ENCODE measurements around the gene PDCD4. TPM values are rescaled to one million over a fixed set of nuclear protein-coding genes. Genes with fewer than 3 reads are reported as not detected.

PDCD4 gene
- total RNA-seq, 1 experiment from 2014 or later: 133 TPM

- Mint-ChIP-seq H3K36me3 (ENCODE audit: insufficient read depth, unreplicated experiment) (no peaks in the 10 kb centered on the region), H3K27me3 (ENCODE audit: insufficient read depth, unreplicated experiment) (no peaks in the 10 kb centered on the region), H3K4me3 (ENCODE audit: unreplicated experiment) (no peak overlapping the region), H3K27ac (ENCODE audit: low read depth, unreplicated experiment) (no peak overlapping the region), H3K9me3 (ENCODE audit: unreplicated experiment) (no peaks in the 10 kb centered on the region), H3K4me1 (ENCODE audit: insufficient read depth, unreplicated experiment) (peaks cover 14% of the 10 kb centered on the region)
- intact Hi-C loops (cut with micrococcal nuclease): no loop called here
- CTCF ChIA-PET: interaction anchor here (0.6 kb wide), 1 partner anchor 223 kb away, joined by 4 read pairs; no protein-coding TSS in a partner anchor
- no TSS peak for BruUV-seq (replicated peaks)
- DNase-seq (ENCODE audit: unreplicated experiment): no peak
- POLR2A ChIA-PET: interaction anchor here (0.7 kb wide), 1 partner anchor 31 kb away, joined by 3 read pairs; no protein-coding TSS in a partner anchor
- TF ChIP-seq, protein P1, sequence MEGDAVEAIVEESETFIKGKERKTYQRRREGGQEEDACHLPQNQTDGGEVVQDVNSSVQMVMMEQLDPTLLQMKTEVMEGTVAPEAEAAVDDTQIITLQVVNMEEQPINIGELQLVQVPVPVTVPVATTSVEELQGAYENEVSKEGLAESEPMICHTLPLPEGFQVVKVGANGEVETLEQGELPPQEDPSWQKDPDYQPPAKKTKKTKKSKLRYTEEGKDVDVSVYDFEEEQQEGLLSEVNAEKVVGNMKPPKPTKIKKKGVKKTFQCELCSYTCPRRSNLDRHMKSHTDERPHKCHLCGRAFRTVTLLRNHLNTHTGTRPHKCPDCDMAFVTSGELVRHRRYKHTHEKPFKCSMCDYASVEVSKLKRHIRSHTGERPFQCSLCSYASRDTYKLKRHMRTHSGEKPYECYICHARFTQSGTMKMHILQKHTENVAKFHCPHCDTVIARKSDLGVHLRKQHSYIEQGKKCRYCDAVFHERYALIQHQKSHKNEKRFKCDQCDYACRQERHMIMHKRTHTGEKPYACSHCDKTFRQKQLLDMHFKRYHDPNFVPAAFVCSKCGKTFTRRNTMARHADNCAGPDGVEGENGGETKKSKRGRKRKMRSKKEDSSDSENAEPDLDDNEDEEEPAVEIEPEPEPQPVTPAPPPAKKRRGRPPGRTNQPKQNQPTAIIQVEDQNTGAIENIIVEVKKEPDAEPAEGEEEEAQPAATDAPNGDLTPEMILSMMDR (IDR thresholded peaks at IDR 0.05; ENCODE audit: unreplicated experiment): no peak
Measured at GRCh38 chr10:110833234-110833940, 38.3 kb upstream of the PDCD4 start.

GRCh38 chr10:110833941-110834628, 37.6 kb upstream of the PDCD4 start:
- peaks cover 14% of the 10 kb centered on the region for H3K4me1 Mint-ChIP-seq (ENCODE audit: insufficient read depth, unreplicated experiment)

DNA sequence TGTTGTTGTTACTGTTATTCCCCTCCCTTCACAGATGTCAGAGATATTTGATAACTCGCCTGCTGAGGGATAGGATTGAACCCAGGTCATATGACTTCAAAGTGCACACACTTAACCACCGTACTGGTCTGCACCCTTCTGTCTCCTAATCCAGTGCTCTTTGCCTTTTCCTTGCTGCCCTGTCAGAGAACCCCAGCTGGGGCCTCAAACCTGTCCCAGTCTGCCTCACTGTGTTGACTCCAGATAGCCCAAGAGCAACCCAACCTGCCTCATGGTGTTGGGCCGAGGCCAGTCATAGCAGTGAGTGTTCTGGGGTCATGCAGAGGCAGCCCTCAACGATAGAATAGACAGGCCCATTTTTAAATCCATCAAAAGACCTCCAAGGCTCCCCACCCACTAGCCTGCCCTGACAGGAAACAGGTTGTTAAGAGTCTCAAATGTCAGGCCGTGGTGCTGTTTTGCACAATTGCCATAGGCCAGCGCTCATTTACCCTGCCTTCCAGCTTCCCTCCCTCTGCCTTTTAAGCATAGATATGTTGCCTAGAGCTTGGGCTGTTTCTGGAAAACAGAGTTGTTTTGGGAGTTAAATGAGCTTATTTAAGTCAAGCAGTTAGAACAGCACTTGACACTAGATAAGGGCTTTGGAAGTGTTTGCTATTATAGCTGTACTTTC, 37.0 kb upstream of the PDCD4 start:
- ChIA-PET POLR2A (interaction anchor here (0.9 kb wide), 1 partner anchor 37 kb away, joined by 3 read pairs; the partner anchor contains the start of gene PDCD4), CTCF (interaction anchor here (0.6 to 0.9 kb wide), 4 partner anchors 43 to 1684 kb away, joined by 3 to 4 read pairs (median 3); no protein-coding TSS in a partner anchor)
- BruUV-seq (replicated peaks): no TSS peak
- TF ChIP-seq, protein P1 (IDR thresholded peaks at IDR 0.05; ENCODE audit: unreplicated experiment): no peak
- Mint-ChIP-seq H3K9me3 (ENCODE audit: unreplicated experiment) (no peaks in the 10 kb centered on the region), H3K4me1 (ENCODE audit: insufficient read depth, unreplicated experiment) (peaks cover 14% of the 10 kb centered on the region), H3K27ac (ENCODE audit: low read depth, unreplicated experiment) (no peak overlapping the region), H3K27me3 (ENCODE audit: insufficient read depth, unreplicated experiment) (no peaks in the 10 kb centered on the region), H3K4me3 (ENCODE audit: unreplicated experiment) (no peak overlapping the region), H3K36me3 (ENCODE audit: insufficient read depth, unreplicated experiment) (no peaks in the 10 kb centered on the region)
- intact Hi-C loops (cut with micrococcal nuclease): no loop called here
- no peak for DNase-seq (ENCODE audit: unreplicated experiment)

More at GRCh38 chr10:110833941-110834628, 37.6 kb upstream of the PDCD4 start:
- H3K9me3 Mint-ChIP-seq (ENCODE audit: unreplicated experiment): no peaks in the 10 kb centered on the region
- POLR2A ChIA-PET: no interaction called here
- TF ChIP-seq, protein P1 (IDR thresholded peaks at IDR 0.05; ENCODE audit: unreplicated experiment): no peak
- no peak overlapping the region for H3K27ac Mint-ChIP-seq (ENCODE audit: low read depth, unreplicated experiment)
- no peak overlapping the region for H3K4me3 Mint-ChIP-seq (ENCODE audit: unreplicated experiment)
- no peaks in the 10 kb centered on the region for H3K36me3 Mint-ChIP-seq (ENCODE audit: insufficient read depth, unreplicated experiment)
- CTCF ChIA-PET: no interaction called here
- intact Hi-C loops (cut with micrococcal nuclease): no loop called here
- DNase-seq (ENCODE audit: unreplicated experiment): no peak
- no peaks in the 10 kb centered on the region for H3K27me3 Mint-ChIP-seq (ENCODE audit: insufficient read depth, unreplicated experiment)
- no TSS peak for BruUV-seq (replicated peaks)

GRCh38 chr10:110835841-110836240, 35.9 kb upstream of the PDCD4 start:
- H3K27me3 Mint-ChIP-seq (ENCODE audit: insufficient read depth, unreplicated experiment): no peaks in the 10 kb centered on the region
- ChIA-PET CTCF (interaction anchor here (0.9 to 1.6 kb wide), 4 partner anchors 8 to 61 kb away, joined by 3 to 4 read pairs (median 4); no protein-coding TSS in a partner anchor), POLR2A (interaction anchor here (0.9 to 2.5 kb wide), 2 partner anchors 36 kb away, joined by 3 to 6 read pairs; partner anchors contain the start of gene PDCD4)
- no peak overlapping the region for H3K27ac Mint-ChIP-seq (ENCODE audit: low read depth, unreplicated experiment)
- no peaks in the 10 kb centered on the region for H3K9me3 Mint-ChIP-seq (ENCODE audit: unreplicated experiment)
- H3K4me1 Mint-ChIP-seq (ENCODE audit: insufficient read depth, unreplicated experiment): peaks cover 17% of the 10 kb centered on the region
- BruUV-seq (replicated peaks): no TSS peak
- intact Hi-C loops (cut with micrococcal nuclease): no loop called here
- no peak overlapping the region for H3K4me3 Mint-ChIP-seq (ENCODE audit: unreplicated experiment)
- TF ChIP-seq, protein P1 (IDR thresholded peaks at IDR 0.05; ENCODE audit: unreplicated experiment): no peak
- peaks cover 1% of the 10 kb centered on the region for H3K36me3 Mint-ChIP-seq (ENCODE audit: insufficient read depth, unreplicated experiment)
- DNase-seq (ENCODE audit: unreplicated experiment): no peak

Data from MCF 10A (cell line).